Calu3 (cell line): ENCODE data around the gene ZCCHC4. TPM values are rescaled to one million over a fixed set of nuclear protein-coding genes. Genes with fewer than 3 reads are reported as not detected.

Source experiments
- BruUV-seq: library from RNA; stranded (reverse); fragments of 400-500 nt; replicated peaks from 2 replicates; lab custom pipeline; 2021; lab: Mats Ljungman, UMichigan
- CTCF ChIA-PET: fragments of 300-600 bp; sonication (Branson Sonifier 250); formaldehyde crosslinking; loops from one replicate; lab custom pipeline; 2022; ENCODE audit warnings: antibody characterized with exemption; lab: Charles Lee
- DNase-seq: peaks from one replicate; pipeline ENCODE4 v3.0.0; 2022
- H3K27ac Mint-ChIP-seq: one replicate; pipeline ENCODE4 v1.8.0; 2022; ENCODE audit warnings: mixed read lengths; ENCODE audit not compliant: unreplicated experiment
- H3K27me3 Mint-ChIP-seq: one replicate; pipeline ENCODE4 v1.8.0; 2022; ENCODE audit warnings: mixed read lengths; ENCODE audit not compliant: unreplicated experiment
- H3K36me3 Mint-ChIP-seq: one replicate; pipeline ENCODE4 v1.8.0; 2022; ENCODE audit warnings: mild to moderate bottlenecking, moderate library complexity, mixed read lengths; ENCODE audit not compliant: insufficient read depth, unreplicated experiment
- H3K4me1 Mint-ChIP-seq: one replicate; pipeline ENCODE4 v1.8.0; 2022; ENCODE audit warnings: mild to moderate bottlenecking, low read depth, mixed read lengths; ENCODE audit not compliant: unreplicated experiment
- H3K4me3 Mint-ChIP-seq: one replicate; pipeline ENCODE4 v1.8.0; 2022; ENCODE audit warnings: mild to moderate bottlenecking, low read depth, moderate library complexity, mixed read lengths; ENCODE audit not compliant: unreplicated experiment
- H3K9me3 Mint-ChIP-seq: one replicate; pipeline ENCODE4 v1.8.0; 2022; ENCODE audit warnings: low read depth, mixed read lengths; ENCODE audit not compliant: unreplicated experiment
- intact Hi-C: fragments of 100-400 bp; cut with micrococcal nuclease; formaldehyde crosslinking; loops from one replicate; pipeline ENCODE4 v1.10.0; 2022; ENCODE audit not compliant: unreplicated experiment
- total RNA-seq: library from RNA; stranded (reverse); gene quantifications from 2 replicates; pipeline ENCODE4 v1.2.3, GENCODE V29; 2022
- TF ChIP-seq, protein P1 (sequence below): fragments of 200-600 bp; IDR thresholded peaks from one replicate; pipeline ENCODE4 v1.8.0; 2022; ENCODE audit warnings: antibody characterized with exemption; ENCODE audit not compliant: unreplicated experiment

ZCCHC4 gene
- total RNA-seq, 1 experiment from 2014 or later, result 10.1 TPM

DNA sequence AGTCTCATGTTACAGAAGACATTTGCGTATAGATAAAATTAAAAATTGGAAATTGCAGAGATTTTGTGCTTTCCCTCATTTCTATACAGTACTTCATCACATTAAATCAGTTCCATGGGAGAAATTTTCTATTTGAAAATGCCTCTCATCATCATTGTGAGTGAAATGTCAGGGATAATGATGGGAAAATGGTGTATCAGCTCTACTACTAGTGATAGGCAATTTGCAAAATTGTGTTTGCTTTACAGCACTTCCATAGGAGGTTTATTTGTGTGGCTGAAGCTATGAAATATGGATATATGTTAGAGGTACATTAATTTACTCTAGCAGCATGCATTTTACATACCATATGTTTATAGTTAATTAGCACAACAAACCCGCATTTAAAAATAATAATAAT is 43.5 kb downstream of the ZCCHC4 start:
- H3K27me3 Mint-ChIP-seq, result no peaks in the 10 kb centered on the region
- CTCF ChIA-PET, result no interaction called here
- intact Hi-C loops, result loop anchor here (5.0 kb wide), 1 partner anchor 44 kb away; the partner anchor contains the start of gene ZCCHC4
- H3K9me3 Mint-ChIP-seq, result no peaks in the 10 kb centered on the region
- peaks cover 5% of the 10 kb centered on the region for H3K36me3 Mint-ChIP-seq
- TF ChIP-seq, protein P1, sequence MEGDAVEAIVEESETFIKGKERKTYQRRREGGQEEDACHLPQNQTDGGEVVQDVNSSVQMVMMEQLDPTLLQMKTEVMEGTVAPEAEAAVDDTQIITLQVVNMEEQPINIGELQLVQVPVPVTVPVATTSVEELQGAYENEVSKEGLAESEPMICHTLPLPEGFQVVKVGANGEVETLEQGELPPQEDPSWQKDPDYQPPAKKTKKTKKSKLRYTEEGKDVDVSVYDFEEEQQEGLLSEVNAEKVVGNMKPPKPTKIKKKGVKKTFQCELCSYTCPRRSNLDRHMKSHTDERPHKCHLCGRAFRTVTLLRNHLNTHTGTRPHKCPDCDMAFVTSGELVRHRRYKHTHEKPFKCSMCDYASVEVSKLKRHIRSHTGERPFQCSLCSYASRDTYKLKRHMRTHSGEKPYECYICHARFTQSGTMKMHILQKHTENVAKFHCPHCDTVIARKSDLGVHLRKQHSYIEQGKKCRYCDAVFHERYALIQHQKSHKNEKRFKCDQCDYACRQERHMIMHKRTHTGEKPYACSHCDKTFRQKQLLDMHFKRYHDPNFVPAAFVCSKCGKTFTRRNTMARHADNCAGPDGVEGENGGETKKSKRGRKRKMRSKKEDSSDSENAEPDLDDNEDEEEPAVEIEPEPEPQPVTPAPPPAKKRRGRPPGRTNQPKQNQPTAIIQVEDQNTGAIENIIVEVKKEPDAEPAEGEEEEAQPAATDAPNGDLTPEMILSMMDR, result no peak
- H3K4me3 Mint-ChIP-seq, result no peak overlapping the region
- no TSS peak for BruUV-seq
- no peak for DNase-seq
- peaks cover 20% of the 10 kb centered on the region for H3K4me1 Mint-ChIP-seq
- H3K27ac Mint-ChIP-seq, result no peak overlapping the region

DNA sequence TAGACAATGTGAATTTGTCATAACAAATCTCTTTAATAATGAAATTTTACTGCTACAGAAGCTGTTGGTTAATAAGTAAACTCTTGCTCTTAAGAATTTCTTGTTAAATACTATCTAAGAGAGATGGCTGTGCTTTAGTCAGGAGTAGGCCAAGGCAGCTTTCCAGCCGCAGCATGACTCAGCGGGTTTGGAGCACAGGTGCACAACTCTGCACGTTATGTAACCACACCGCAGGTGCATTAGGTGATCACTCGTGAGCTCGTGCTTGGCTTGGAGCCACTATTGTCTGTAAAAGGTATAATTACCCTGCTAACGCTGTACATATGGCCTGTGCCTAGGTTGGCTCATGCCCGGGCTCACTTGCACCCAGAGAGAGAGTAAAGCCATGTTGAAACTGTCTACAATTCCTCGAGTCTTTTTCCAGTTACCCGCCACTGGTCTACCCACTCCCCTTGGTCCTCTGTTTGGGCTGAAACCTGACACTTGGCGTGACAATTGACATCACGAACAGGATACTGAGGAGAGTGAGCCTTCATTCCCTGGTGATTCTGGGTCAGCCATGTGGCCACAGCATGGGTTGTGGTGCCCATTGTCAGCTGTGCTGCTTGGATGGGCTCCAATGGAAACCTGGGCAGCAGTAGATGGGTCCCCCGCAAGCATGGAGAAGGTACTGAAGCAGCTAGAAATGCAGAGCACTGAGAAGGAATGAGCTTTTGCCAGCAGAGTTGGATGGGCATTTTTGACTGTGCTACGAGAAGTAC is 46.1 kb downstream of the ZCCHC4 start:
- peak; percentile 65 for DNase-seq
- Mint-ChIP-seq H3K4me3 (no peak overlapping the region), H3K27ac (peak overlapping the region; percentile 83), H3K27me3 (no peaks in the 10 kb centered on the region), H3K36me3 (peaks cover 5% of the 10 kb centered on the region), H3K4me1 (peaks cover 20% of the 10 kb centered on the region), H3K9me3 (no peaks in the 10 kb centered on the region)
- intact Hi-C loops, result loop anchor here (5.0 kb wide), 1 partner anchor 46 kb away; the partner anchor contains the start of gene ZCCHC4
- BruUV-seq, result no TSS peak
- TF ChIP-seq, protein P1, result no peak
- CTCF ChIA-PET, result interaction anchor here (0.7 to 1.2 kb wide), 3 partner anchors 8 to 46 kb away, joined by 3 to 6 read pairs (median 4); partner anchors contain the start of genes ANAPC4 and ZCCHC4

DNA sequence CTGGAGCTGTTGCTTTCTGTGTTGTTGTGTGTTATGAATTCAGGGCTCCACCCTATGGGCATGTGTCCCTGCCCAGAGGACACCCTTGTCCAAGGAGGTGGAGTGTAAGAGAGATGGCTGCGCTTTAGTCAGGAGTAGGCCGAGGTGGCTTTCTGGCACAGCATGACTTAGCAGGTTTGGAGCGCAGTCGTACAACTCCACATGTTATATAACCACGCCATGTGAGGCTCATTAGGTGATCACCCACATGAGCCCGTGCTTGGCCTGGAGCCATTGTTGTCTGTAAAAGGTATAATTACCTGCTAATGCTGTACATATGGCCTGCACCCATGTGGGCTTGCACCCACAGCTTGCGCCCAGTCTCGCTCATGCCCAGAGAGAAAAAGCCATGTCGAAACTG is 48.7 kb downstream of the ZCCHC4 start:
- TF ChIP-seq, protein P1, result no peak

DNA sequence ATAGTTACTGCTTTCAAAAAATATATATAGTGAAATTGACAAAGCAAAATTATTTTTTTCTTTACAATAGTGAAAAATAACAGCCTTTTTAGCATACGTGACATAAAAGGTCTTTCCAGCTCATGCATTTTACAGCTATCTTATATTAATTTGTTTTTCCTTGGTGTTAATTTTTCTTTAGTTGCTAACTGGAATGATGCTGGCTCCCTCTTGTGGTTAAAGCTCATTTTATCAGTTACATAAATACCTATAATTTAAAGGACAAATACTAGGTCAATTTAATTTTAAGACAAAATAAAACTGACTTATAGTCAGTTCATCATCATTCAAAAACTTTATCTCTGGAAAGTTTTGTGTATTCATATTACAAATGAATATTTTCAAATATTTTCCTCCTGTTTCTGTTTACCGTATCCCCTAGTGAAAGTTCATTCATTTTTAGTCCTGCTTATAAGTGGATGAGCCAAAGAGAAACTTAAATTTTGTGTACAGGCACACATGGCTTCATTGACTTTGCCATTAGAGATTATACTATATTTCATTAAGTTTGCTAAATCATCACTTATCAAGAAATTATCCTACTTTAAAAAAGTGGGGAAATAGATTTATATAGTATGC is 54.5 kb downstream of the ZCCHC4 start:
- CTCF ChIA-PET, result interaction anchor here (0.6 to 1.3 kb wide), 5 partner anchors 9 to 207 kb away, joined by 3 to 10 read pairs (median 4); partner anchors contain the start of genes SEPSECS and ZCCHC4

More for the DNA sequence above, 48.7 kb downstream of the ZCCHC4 start:
- Mint-ChIP-seq H3K9me3 (no peaks in the 10 kb centered on the region), H3K27me3 (no peaks in the 10 kb centered on the region), H3K4me3 (no peak overlapping the region), H3K36me3 (peaks cover 5% of the 10 kb centered on the region), H3K27ac (no peak overlapping the region), H3K4me1 (peaks cover 20% of the 10 kb centered on the region)
- BruUV-seq, result no TSS peak
- DNase-seq, result no peak
- intact Hi-C loops, result no loop called here
- CTCF ChIA-PET, result no interaction called here

More for the DNA sequence above, 54.5 kb downstream of the ZCCHC4 start:
- H3K27ac Mint-ChIP-seq, result no peak overlapping the region
- intact Hi-C loops, result loop anchor here (2.0 kb wide), 1 partner anchor 186 kb away; no protein-coding TSS in a partner anchor
- DNase-seq, result no peak
- TF ChIP-seq, protein P1, result no peak
- H3K36me3 Mint-ChIP-seq, result no peaks in the 10 kb centered on the region
- H3K9me3 Mint-ChIP-seq, result no peaks in the 10 kb centered on the region
- no TSS peak for BruUV-seq
- peaks cover 6% of the 10 kb centered on the region for H3K4me1 Mint-ChIP-seq
- no peaks in the 10 kb centered on the region for H3K27me3 Mint-ChIP-seq
- H3K4me3 Mint-ChIP-seq, result no peak overlapping the region
